T-helper 2 cell treated with Interferon-gamma antibody and Interleukin-4, amounts not matched to agents 5 μg/mL and 100 μg/mL, for 36 hours (primary cell): ENCODE results near the gene ICE1.

Source experiments
- DNase-seq: peaks from one replicate; pipeline ENCODE4 v3.0.0; 2021; ENCODE audit warnings: low spot score
- H3K27ac Mint-ChIP-seq: one replicate; pipeline ENCODE4 v1.8.0; 2021; ENCODE audit warnings: mild to moderate bottlenecking, mixed read lengths
- H3K27me3 Mint-ChIP-seq: one replicate; pipeline ENCODE4 v1.8.0; 2021; ENCODE audit warnings: low read depth, mixed read lengths
- H3K36me3 Mint-ChIP-seq: one replicate; pipeline ENCODE4 v1.8.0; 2021; ENCODE audit warnings: low read depth, mixed read lengths
- H3K4me1 Mint-ChIP-seq: one replicate; pipeline ENCODE4 v1.8.0; 2021; ENCODE audit warnings: low read depth, mixed read lengths
- H3K4me3 Mint-ChIP-seq: one replicate; pipeline ENCODE4 v1.8.0; 2022; ENCODE audit warnings: mild to moderate bottlenecking, moderate library complexity, mixed read lengths
- H3K9me3 Mint-ChIP-seq: one replicate; pipeline ENCODE4 v1.8.0; 2021; ENCODE audit warnings: mixed read lengths

ICE1 gene

DNA sequence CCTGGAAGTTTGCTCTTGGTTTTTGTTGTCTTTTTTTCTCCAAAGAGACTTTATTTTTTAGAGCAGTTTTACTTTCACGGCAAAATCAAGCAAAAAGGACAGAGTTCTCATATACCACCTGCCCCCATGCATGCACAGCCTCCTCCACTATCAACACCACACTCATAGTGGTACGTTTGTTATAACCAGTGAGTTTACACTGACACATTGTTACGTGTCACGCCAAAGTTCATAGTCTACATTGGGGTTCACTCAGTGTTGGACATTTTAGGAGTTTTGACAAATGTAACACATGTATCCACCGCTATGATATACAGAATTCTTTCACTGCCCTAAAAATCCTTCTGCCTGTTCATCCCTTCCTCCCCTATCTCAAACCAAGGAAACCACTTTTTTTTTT lies 7.5 kb upstream of the ICE1 start:
- Mint-ChIP-seq H3K9me3 (peaks cover 14% of the 10 kb centered on the region), H3K27ac (no peak overlapping the region), H3K27me3 (no peaks in the 10 kb centered on the region), H3K4me1 (peaks cover 2% of the 10 kb centered on the region), H3K36me3 (no peaks in the 10 kb centered on the region), H3K4me3 (no peak overlapping the region)
- no peak for DNase-seq

DNA sequence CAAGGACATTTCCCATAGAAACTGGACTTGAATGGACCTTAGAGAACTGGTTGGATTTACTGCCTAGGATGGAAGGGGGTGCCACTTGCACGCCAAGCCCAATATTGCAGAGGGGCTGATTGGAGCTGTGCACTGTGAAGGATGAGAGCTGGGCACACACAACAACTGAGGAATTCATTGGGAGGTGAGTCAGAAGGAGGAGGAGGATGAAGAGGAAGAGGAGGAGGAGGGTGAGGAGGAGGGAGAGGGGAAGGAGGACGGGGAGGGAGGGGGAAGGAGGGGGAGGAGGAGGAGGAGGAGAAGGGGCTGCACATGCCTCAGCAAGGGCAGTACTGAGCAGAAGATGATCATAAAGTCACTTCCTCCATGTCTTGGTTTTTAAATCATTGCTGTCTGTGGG lies 5.7 kb upstream of the ICE1 start:
- no peaks in the 10 kb centered on the region for H3K36me3 Mint-ChIP-seq
- no peak overlapping the region for H3K4me3 Mint-ChIP-seq
- no peaks in the 10 kb centered on the region for H3K27me3 Mint-ChIP-seq
- no peak for DNase-seq
- H3K4me1 Mint-ChIP-seq: peaks cover 14% of the 10 kb centered on the region
- no peaks in the 10 kb centered on the region for H3K9me3 Mint-ChIP-seq
- no peak overlapping the region for H3K27ac Mint-ChIP-seq

DNA sequence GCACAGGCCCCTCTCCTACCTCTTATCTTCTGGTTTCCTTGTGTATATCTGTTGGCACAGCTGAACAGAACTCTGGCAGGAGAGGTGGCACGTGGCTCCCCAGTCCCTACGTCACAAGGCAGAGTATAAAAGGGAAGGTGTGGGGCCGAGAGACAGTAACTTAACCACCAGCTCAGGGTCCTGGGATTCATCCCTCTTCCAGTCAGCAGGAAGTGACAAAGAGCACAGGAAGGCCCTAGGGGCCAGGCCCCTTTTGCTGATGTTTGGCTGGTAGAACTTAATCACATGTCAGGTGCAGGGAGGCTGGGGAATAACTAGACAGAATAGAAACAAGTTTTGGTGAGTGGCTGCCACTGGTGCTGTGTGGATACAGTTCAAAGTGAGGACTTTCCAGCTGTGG lies 4.5 kb upstream of the ICE1 start:
- DNase-seq: no peak
- Mint-ChIP-seq H3K4me3 (no peak overlapping the region), H3K4me1 (peaks cover 16% of the 10 kb centered on the region), H3K36me3 (no peaks in the 10 kb centered on the region), H3K27ac (no peak overlapping the region), H3K27me3 (no peaks in the 10 kb centered on the region), H3K9me3 (no peaks in the 10 kb centered on the region)

DNA sequence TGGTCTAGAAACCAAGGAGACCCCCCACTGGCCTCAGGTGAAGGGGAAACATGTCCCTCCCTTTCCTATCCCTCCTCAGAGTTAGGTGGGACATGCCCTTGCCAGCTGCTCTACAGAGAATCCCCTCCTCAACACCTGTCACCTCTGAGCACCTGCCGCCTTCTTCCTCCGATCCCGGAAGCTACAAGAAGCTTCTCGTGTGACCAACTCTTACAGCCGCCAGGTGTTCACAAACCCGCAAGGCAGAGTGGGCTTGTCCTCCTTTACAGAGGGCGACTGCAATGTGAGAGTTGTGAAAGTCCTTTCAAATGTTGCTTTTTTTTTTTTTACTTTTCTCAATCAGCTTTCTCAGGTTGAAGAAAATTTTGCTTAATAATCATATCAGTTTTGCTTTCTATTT lies 3.7 kb upstream of the ICE1 start:
- no peaks in the 10 kb centered on the region for H3K36me3 Mint-ChIP-seq
- H3K4me1 Mint-ChIP-seq: peaks cover 18% of the 10 kb centered on the region
- H3K9me3 Mint-ChIP-seq: no peaks in the 10 kb centered on the region
- no peak overlapping the region for H3K27ac Mint-ChIP-seq
- H3K4me3 Mint-ChIP-seq: no peak overlapping the region
- no peak for DNase-seq
- no peaks in the 10 kb centered on the region for H3K27me3 Mint-ChIP-seq

DNA sequence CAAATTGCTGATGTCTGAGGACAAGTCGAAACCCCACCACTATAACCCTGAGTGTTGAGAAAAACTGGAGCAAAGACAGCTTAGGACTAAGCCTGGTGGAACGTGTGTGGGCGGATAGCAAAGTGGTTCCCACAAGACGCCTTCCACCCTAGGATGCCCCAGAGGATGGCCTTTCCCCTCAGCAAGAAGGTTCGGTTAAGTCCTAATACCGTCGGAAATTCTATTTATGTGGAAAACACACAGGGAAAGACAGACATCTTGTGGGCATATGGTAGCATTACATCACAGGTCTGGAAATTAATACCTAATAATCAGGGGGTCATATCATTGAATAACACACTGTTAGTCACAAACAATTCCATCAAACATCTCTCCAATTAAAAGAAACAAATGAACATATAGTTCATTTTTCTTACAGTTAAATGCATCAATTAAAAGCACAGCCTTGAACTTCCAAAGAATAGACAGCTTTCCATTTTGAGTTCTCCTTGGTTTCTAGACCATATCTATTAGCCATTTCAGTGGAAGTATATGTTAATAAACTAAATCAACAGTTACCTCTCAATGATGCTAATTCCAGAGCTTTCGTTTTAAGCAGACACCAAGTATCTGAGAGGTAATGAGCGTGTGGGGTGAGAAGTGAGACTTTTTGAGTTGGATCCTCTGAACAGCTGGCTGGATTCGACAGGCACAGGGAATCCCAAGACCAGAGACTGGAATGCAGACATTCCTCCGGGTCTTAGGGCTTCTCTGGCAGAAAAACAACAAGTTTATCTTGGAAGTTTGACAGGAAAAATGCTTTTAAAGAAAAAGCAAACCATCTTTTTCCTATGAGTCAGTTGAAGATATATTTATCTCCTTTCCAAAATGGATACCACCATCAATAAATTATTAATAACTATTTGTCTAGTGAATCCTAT lies 2.9 kb upstream of the ICE1 start:
- Mint-ChIP-seq H3K27ac (no peak overlapping the region), H3K27me3 (no peaks in the 10 kb centered on the region), H3K36me3 (no peaks in the 10 kb centered on the region), H3K4me1 (peaks cover 18% of the 10 kb centered on the region), H3K4me3 (no peak overlapping the region), H3K9me3 (no peaks in the 10 kb centered on the region)
- DNase-seq: no peak

DNA sequence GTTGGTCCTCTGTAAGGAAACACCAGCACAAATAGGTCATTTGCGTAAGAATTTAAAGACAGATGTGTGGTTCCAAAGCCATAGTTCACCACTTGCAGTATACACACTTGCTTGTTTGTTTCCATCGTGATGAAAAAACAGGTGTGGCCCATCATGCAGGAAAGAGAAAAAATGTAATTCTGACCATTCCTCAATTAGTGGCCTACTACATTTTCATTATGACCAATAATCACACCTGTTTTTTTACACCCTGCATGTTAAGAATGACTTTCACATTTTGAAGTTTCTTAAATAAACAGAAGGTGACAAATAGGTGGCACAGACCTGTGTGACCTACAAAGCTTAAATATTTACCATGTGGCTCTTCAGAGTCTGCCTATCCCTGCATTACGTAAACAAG lies 2.2 kb upstream of the ICE1 start:
- H3K27ac Mint-ChIP-seq: no peak overlapping the region
- peaks cover 18% of the 10 kb centered on the region for H3K4me1 Mint-ChIP-seq
- no peaks in the 10 kb centered on the region for H3K27me3 Mint-ChIP-seq
- no peak for DNase-seq
- H3K36me3 Mint-ChIP-seq: no peaks in the 10 kb centered on the region
- H3K4me3 Mint-ChIP-seq: peak overlapping the region; percentile 96
- H3K9me3 Mint-ChIP-seq: no peaks in the 10 kb centered on the region

DNA sequence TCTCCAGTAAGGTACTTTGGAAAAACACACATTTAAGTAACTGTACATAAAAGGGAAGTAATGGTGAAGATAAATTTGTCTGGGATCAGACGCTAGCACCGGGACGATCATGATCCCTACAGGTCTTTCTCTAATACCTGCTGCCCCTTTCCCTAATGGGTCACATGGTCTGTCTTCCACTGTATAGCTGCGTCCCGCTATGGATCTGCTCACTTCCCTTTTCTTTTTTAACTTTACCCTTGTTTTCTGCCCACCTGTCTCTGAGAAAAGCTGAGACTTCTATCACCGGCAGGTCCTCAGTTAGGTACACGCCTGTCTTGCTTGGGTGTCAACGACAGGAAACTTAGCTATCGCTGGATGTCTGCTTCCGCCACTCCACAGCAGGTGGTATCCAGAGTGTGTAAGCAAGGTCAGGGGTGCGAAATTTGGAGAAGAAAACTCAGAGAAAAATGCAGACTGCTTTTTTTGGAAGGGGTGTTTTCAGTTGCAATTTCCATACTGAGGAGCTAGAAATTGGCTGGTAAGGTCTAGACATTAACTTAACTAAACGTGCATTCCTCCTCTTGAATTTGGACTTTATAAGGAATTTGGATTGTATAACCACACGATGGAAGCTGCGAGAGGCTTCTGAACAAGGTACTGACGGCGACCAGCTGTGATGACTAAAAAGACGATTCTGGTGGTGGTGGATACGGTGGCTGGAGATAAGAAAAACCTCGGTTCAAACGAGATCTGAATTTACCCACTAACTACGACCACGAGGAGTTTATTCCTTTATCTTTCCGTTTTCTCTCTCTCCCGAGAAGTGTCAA lies 1.1 kb upstream of the ICE1 start:
- peak; percentile 10 for DNase-seq
- peak overlapping the region; percentile 96 for H3K4me3 Mint-ChIP-seq
- H3K9me3 Mint-ChIP-seq: no peaks in the 10 kb centered on the region
- no peaks in the 10 kb centered on the region for H3K27me3 Mint-ChIP-seq
- peak overlapping the region; percentile 95 for H3K27ac Mint-ChIP-seq
- H3K36me3 Mint-ChIP-seq: no peaks in the 10 kb centered on the region
- peaks cover 18% of the 10 kb centered on the region for H3K4me1 Mint-ChIP-seq

DNA sequence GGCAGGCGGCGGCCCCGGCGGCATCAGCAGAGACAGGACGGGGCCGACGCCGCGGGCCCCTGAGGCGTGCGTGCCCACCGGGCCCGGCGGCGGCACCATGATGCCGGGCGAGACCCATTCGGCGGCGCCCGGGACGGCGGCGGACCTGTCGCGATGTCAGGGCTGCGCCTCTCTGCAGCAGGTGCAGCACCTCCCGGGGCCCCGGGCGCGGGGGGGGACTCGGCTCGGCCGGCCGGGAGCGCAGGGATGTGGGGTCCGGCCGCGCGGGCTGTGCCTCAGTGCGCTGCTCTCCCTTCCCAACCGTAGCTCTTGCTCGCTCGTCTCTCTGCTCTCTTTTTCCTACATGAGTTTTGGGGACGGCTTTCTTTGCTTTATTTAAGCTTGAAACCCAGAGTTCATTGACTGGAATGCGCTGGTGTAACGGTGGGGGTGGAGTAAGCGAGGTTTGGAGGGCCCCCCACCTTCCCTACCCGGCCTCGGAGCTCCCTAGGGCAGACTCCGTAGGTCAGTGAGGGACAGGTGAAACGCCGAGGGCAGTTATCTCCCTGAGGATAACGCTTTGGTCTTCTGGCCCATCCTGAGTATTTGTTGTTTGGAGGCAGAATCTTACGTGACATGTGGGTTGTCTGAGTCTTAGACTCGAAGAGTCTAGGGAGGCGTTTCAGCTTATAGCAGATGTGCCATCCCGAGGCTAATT lies 490 bp downstream of the ICE1 start:
- H3K36me3 Mint-ChIP-seq: peaks cover 2% of the 10 kb centered on the region
- H3K4me3 Mint-ChIP-seq: peak overlapping the region; percentile 96
- H3K9me3 Mint-ChIP-seq: no peaks in the 10 kb centered on the region

DNA sequence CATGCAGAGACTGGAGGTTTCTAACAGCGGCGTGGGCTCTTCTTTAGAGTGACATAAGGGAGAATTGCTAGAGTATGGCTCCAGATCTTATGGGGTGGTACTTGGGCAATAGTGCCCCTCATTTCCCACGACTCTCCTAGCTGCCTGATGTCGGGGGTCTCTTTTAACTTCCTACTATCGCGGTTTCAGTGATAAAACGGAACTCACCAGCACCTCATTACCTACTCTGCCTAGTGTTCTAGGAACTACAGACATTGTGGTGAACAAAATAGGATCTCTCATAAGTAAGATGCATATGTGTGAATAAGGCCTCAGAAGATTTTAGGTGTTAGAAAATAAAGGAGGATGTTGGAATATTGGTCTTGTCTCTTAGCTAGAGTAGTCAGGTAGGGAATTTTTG lies 1.1 kb downstream of the ICE1 start:
- Mint-ChIP-seq H3K9me3 (no peaks in the 10 kb centered on the region), H3K36me3 (peaks cover 2% of the 10 kb centered on the region), H3K27ac (no peak overlapping the region), H3K4me1 (peaks cover 24% of the 10 kb centered on the region), H3K27me3 (no peaks in the 10 kb centered on the region), H3K4me3 (no peak overlapping the region)
- DNase-seq: no peak

More for the DNA sequence above, 490 bp downstream of the ICE1 start:
- H3K27me3 Mint-ChIP-seq: no peaks in the 10 kb centered on the region
- peak overlapping the region; percentile 95 for H3K27ac Mint-ChIP-seq
- no peak for DNase-seq
- H3K4me1 Mint-ChIP-seq: peaks cover 24% of the 10 kb centered on the region

DNA sequence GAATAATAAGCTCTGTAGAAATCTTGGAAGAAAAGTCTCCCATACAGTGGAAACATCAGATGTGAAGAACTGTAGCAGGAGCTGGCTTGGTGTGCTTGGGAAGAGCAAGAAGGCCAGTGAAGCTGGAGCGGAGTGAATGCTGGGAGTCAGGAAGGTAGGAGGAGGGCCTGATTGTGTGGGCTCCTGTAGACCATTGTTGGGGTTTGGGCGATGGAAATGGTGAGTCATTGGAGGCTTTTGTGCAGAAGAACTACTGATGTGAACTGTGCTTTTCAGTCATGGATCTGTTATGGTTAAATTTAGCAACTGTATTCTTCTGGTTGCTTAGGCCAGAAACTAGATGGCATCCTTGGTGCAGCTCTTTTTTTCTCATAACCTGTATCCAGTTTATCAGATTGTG lies 2.3 kb downstream of the ICE1 start:
- H3K9me3 Mint-ChIP-seq: no peaks in the 10 kb centered on the region
- peak; percentile 37 for DNase-seq
- peaks cover 25% of the 10 kb centered on the region for H3K4me1 Mint-ChIP-seq
- no peaks in the 10 kb centered on the region for H3K27me3 Mint-ChIP-seq
- peaks cover 4% of the 10 kb centered on the region for H3K36me3 Mint-ChIP-seq
- no peak overlapping the region for H3K4me3 Mint-ChIP-seq
- H3K27ac Mint-ChIP-seq: no peak overlapping the region

DNA sequence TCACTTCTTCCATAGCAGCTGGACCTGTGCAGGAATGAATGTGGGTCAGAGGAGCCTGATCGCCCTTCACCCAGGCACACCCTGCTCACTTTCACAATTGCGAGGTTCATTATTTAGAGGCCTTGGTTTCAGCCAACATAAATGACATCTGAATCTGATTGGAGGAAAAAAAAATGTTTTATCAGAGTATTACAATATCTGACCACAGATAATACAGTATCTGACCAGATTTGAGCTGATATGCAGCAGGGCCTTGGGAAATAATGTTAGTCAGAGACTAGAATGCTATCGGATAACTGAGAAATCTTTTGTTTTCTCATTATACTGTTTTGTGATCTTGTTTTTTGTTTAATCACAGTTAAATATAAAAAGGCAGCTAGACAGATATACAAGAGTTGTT lies 7.7 kb downstream of the ICE1 start:
- H3K9me3 Mint-ChIP-seq: no peaks in the 10 kb centered on the region
- no peaks in the 10 kb centered on the region for H3K27me3 Mint-ChIP-seq
- no peak for DNase-seq
- H3K4me1 Mint-ChIP-seq: peaks cover 25% of the 10 kb centered on the region
- H3K4me3 Mint-ChIP-seq: no peak overlapping the region
- no peak overlapping the region for H3K27ac Mint-ChIP-seq
- H3K36me3 Mint-ChIP-seq: peaks cover 4% of the 10 kb centered on the region

DNA sequence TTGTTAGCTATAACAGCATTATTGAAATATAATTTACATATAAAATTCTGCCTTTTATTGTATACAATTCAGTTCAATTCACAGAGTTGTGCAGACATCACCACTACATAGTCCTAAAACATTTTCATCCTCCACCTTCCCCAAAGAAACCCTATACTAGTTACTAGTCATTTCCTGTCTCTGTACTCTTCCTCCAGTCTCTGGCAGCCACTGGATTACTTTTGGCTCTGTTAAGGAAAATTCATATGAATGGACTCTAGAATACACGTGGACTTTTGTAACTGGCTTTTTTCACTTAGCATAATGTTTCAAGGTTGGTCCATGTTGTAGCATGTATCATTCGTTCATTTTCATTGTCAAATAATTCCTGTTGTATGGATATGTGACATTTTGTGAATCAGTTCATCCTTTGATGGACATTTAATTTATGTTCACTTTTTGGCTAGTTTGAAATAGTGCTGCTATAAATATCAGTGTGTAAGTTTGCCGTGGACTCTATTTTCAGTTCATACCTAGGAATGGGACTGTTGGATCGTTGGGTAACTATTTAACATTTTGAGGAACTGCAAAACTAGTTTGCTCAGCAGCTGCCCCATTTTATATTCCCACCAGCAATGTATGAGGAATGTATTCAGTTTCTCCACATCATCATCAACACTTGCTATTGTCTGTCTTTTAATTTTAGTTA lies 9.7 kb downstream of the ICE1 start:
- Mint-ChIP-seq H3K4me1 (peaks cover 22% of the 10 kb centered on the region), H3K36me3 (peaks cover 5% of the 10 kb centered on the region), H3K9me3 (no peaks in the 10 kb centered on the region), H3K27me3 (no peaks in the 10 kb centered on the region), H3K27ac (no peak overlapping the region), H3K4me3 (no peak overlapping the region)
- no peak for DNase-seq

DNA sequence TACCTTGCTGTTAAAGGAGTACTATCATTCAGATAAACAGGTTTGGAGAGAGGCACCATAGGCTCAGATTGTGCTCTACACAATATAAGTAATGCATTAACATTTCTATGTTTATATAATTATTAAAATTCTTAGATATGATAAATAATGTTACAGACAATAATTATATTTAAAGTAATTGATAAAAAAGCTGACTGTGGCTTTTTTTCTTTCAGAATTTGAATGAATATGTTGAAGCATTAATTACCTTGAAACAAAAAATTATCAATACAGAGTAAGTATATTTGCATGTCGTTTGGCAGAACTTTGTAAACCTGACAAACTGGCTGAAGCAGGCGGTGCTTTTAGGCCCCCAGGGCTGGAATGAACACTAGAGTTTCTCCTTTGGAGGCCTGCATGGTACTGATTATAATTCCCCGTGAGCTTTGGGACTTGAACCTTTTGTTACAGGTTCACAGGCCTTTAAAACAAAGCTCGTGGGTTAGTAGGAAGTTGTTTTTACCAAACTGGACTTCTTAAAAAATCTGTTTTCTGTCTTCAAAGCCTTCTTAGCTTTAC lies 13.8 kb downstream of the ICE1 start:
- H3K27me3 Mint-ChIP-seq: no peaks in the 10 kb centered on the region
- no peak overlapping the region for H3K4me3 Mint-ChIP-seq
- no peak for DNase-seq
- peaks cover 24% of the 10 kb centered on the region for H3K4me1 Mint-ChIP-seq
- H3K27ac Mint-ChIP-seq: no peak overlapping the region
- H3K9me3 Mint-ChIP-seq: no peaks in the 10 kb centered on the region
- H3K36me3 Mint-ChIP-seq: peaks cover 11% of the 10 kb centered on the region
